Esophagus (tissue), 2 donors: ENCODE results near the gene ZBTB20. TPM values are rescaled to one million over a fixed set of nuclear protein-coding genes. Genes with fewer than 3 reads are reported as not detected.

Source experiments
- H3K27ac ChIP-seq, 2 donors: one replicate each; pipeline ENCODE4 v1.5.1; 2013; ENCODE audit warnings: low read depth in 2 of 2, mild to moderate bottlenecking in 2 of 2, inconsistent platforms in 1 of 2, low read length in 1 of 2, moderate library complexity in 1 of 2
- H3K27me3 ChIP-seq, 2 donors: one replicate each; pipeline ENCODE4 v1.6.1; 2013; ENCODE audit warnings: low read length in 2 of 2, control low read depth in 1 of 2, mild to moderate bottlenecking in 1 of 2; ENCODE audit not compliant: insufficient read depth in 2 of 2, control insufficient read depth in 1 of 2
- H3K36me3 ChIP-seq, 2 donors: one replicate each; pipeline ENCODE4 v1.6.1; 2013; ENCODE audit warnings: low read length in 1 of 2; ENCODE audit not compliant: control insufficient read depth in 2 of 2, insufficient read depth in 2 of 2
- H3K4me1 ChIP-seq, 2 donors: one replicate each; pipeline ENCODE4 v1.6.1; 2013; ENCODE audit warnings: low read length in 1 of 2; ENCODE audit not compliant: control insufficient read depth in 2 of 2, insufficient read depth in 2 of 2
- H3K4me3 ChIP-seq, 2 donors: one replicate each; pipeline ENCODE4 v1.5.1; 2013; ENCODE audit warnings: low read length in 2 of 2, mild to moderate bottlenecking in 2 of 2, low read depth in 1 of 2, moderate library complexity in 1 of 2
- H3K9me3 ChIP-seq, 2 donors: one replicate each; pipeline ENCODE4 v1.6.1; 2013; ENCODE audit warnings: mild to moderate bottlenecking in 2 of 2, low read depth in 1 of 2, low read length in 1 of 2, moderate library complexity in 1 of 2; ENCODE audit not compliant: control insufficient read depth in 2 of 2, insufficient read depth in 1 of 2
- WGBS, 2 donors: extraction: QIAGEN DNeasy Blood & Tissue Kit; methylation state at CpG; one replicate each; pipeline ENCODE4 v1.1.7; 2013; 5-methylcytosine and 5-hydroxymethylcytosine counted together
- polyA plus RNA-seq, 2 donors: library from polyadenylated mRNA; stranded (reverse); fragments of 200-250 nt; gene quantifications; one replicate each; pipeline ENCODE4 v1.2.3, GENCODE V29; 2013
- donor health status: healthy with polysubstance abuse.
- donor health status: Bipolar disorder and iron deficiency.

Gene ZBTB20
- polyA plus RNA-seq, 2 donors = 0.16 to 1.3 TPM

DNA sequence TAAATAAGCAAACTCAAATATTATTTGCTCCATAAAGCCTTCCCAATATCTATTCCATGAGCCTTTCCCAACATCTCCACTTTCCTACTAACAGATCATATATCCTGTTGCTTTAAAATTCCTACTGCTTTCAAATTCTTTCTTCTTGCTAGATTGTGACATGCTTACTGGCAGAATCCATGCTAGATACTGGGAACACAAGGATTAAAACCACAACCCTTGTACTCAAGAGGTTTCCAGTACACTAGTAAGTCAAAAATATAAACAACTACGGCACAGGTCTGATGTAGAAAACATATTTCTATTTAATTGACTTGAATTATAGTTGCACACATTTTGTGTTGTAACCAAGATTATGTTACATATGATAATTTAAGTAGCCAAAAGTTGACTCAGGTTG is 275.0 kb downstream of the ZBTB20 start:
- H3K27me3 ChIP-seq = no peaks in the 10 kb centered on the region
- H3K27ac ChIP-seq = no peak overlapping the region
- H3K36me3 ChIP-seq = no peaks in the 10 kb centered on the region
- no peak overlapping the region for H3K4me3 ChIP-seq
- 71 to 84% methylated on average over 1 of the region's 1 CpG for WGBS, 2 donors
- H3K9me3 ChIP-seq = no peaks in the 10 kb centered on the region
- peaks cover 0 to 2% of the 10 kb centered on the region in 2 donors for H3K4me1 ChIP-seq

DNA sequence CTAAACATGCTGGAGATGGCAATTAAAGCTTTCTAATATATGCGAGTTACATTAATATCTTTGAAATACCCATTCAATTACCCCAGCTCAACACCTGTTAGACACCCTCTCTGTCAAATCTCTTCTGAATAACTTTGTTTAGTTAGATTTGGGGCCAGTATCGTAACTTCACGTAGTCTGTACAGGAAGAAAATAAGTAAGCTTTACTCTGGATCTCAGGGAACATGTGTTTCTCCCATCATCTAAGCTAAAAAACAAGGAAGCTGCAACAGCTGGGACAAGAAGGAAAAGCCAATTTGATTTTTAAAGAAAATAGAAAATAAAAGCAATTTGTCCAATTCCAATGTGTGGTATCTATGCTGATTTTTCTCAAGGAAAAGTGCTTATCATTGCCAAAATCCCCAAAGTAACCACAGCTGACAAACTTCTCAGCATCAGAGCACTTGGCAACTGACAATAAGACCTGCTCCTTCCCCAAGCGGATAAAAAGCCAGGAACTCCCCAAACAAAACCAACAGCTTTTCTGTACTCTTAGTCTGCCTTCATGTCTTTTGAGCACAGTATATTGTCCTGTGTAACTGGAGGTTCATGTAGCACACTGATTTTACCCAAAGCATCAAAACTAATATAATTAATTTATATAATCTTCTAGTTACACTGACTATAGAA is 279.1 kb downstream of the ZBTB20 start:
- Histone ChIP-seq H3K27ac (no peak overlapping the region), H3K4me3 (no peak overlapping the region), H3K27me3 (no peaks in the 10 kb centered on the region), H3K4me1 (peaks cover 0 to 2% of the 10 kb centered on the region in 2 donors), H3K36me3 (no peaks in the 10 kb centered on the region), H3K9me3 (no peaks in the 10 kb centered on the region)
- WGBS, 2 donors = 87 to 89% methylated on average over 4 of the region's 4 CpGs

DNA sequence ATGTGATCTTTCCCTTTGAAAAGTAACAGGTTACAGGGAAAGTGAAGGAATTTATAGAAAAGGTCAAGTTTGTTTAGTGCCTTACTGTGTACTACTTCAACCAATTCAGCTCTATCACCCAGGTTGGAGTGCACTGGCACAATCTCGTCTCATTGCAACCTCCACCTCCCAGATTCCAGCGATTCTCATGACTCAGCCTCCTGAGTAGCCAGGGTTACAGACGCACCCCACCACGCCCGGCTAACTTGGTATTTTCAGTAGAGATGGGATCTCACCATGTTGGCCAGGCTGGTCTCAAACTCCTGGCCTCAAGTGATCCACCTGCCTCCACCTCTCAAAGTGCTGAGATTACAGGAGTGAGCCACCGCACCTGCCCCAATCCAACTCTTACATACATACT is 279.7 kb downstream of the ZBTB20 start:
- no peak overlapping the region for H3K27ac ChIP-seq
- 79 to 95% methylated on average over 6 of the region's 6 CpGs for WGBS, 2 donors
- no peaks in the 10 kb centered on the region for H3K36me3 ChIP-seq
- no peaks in the 10 kb centered on the region for H3K9me3 ChIP-seq
- no peaks in the 10 kb centered on the region for H3K27me3 ChIP-seq
- no peak overlapping the region for H3K4me3 ChIP-seq
- H3K4me1 ChIP-seq = peaks cover 0 to 2% of the 10 kb centered on the region in 2 donors

DNA sequence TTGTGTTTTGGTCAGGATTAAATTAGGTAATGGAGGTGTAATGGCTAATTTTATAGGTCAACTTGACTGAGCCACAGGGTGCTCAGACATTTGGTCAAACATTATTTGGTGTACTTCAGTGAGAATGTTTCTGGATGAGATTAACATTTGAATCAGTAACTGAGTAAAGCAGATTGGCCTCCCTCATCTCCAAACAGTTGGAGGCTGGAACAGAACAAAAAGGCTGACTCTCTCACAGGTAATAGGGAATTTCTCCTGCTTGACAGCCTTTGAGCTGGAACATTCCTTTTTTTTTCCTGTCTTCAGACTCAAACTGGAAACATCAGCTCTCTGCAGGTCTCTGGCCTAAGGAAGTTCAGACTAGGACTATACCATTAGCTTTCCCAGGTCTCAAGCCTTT is 280.7 kb downstream of the ZBTB20 start:
- Histone ChIP-seq H3K36me3 (no peaks in the 10 kb centered on the region), H3K4me1 (peaks cover 0 to 2% of the 10 kb centered on the region in 2 donors), H3K27me3 (no peaks in the 10 kb centered on the region), H3K27ac (no peak overlapping the region), H3K4me3 (no peak overlapping the region), H3K9me3 (no peaks in the 10 kb centered on the region)

DNA sequence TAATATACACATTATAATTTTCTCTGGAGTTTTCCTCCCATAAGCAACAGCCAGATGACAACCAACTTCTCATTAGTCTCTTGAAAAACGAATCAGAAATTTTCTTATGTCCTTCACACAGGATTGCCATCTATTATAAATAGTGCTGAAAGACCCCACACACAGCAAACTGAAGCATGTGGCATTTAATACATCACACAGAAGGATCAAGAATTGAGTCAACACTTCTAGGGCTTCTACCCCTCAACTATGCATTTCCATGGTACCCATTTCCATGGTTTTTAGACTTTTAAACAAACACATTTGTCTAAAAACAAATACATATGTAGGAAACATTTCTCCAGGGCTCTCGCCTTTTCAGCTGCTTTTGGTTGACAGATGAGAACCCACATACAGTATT is 282.1 kb downstream of the ZBTB20 start:
- 83 to 89% methylated on average over 2 of the region's 2 CpGs for WGBS, 2 donors
- Histone ChIP-seq H3K36me3 (no peaks in the 10 kb centered on the region), H3K27ac (no peak overlapping the region)

DNA sequence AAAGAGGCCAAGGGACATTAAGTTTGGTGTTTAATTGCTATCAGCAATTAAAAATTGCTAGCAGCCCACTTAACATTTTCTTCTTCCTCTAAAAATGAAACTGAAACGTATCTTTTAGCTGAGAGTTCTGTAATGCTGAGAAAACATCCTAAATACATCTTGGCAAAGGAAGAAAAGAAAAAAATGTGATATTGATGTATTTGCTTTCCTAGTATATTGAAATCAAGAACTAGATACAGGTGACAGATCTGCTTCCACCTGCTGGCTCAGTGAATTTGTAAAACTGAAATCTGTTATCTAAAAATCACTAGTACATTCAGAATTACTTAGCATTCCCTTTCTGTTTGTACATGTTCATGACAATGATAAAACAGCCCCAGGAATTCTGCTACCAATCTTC is 283.2 kb downstream of the ZBTB20 start:
- Histone ChIP-seq H3K36me3 (no peaks in the 10 kb centered on the region), H3K4me3 (no peak overlapping the region), H3K4me1 (peaks cover 0 to 2% of the 10 kb centered on the region in 2 donors), H3K27ac (no peak overlapping the region), H3K27me3 (no peaks in the 10 kb centered on the region), H3K9me3 (no peaks in the 10 kb centered on the region)
- WGBS, 2 donors = 10% methylated on average over 1 of the region's 1 CpG

More for the DNA sequence above, 282.1 kb downstream of the ZBTB20 start:
- Histone ChIP-seq H3K9me3 (no peaks in the 10 kb centered on the region), H3K27me3 (no peaks in the 10 kb centered on the region), H3K4me1 (peaks cover 0 to 2% of the 10 kb centered on the region in 2 donors), H3K4me3 (no peak overlapping the region)

DNA sequence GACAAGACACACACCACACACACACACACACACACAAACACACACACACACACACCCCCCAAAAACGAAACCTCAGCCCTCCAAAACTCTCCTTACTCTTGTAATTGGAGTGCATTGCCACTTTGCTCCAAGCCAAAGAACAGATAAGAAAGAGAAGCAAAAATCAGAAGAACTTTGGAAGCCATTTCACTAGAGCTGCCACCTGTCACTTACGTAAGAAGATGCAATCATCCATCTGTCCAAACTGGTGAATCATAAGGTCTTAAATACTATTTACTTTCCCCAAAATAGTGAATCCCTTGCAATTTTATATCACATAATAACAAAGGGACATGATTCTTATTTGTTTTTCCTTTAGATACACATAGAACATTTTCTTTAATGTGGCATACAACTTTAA is 285.4 kb downstream of the ZBTB20 start:
- no peaks in the 10 kb centered on the region for H3K4me1 ChIP-seq
- no peaks in the 10 kb centered on the region for H3K27me3 ChIP-seq
- 73 to 82% methylated on average over 2 of the region's 2 CpGs for WGBS, 2 donors
- no peak overlapping the region for H3K27ac ChIP-seq
- no peak overlapping the region for H3K4me3 ChIP-seq
- H3K9me3 ChIP-seq = no peaks in the 10 kb centered on the region
- no peaks in the 10 kb centered on the region for H3K36me3 ChIP-seq

DNA sequence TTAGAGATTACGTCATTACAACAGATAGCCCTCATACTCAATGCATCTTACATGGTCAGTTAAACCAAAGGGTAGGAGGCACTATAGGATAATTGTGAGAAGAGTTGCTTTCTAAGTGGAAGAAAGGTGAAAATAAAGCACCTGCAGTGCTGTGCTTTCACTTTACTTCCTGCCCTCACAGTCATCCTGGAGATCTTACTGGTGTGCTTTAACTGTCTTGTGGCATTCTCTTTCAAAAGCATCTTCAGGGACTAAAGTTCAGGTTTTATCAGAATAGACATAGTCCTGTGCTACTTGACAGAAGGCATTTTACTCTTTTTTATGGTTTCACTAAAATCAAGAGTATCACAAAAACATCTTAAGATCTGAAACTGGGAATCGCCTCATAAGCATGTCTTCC is 286.6 kb downstream of the ZBTB20 start:
- H3K4me1 ChIP-seq = no peaks in the 10 kb centered on the region
- 96 to 97% methylated on average over 2 of the region's 2 CpGs for WGBS, 2 donors
- H3K27ac ChIP-seq = no peak overlapping the region
- no peaks in the 10 kb centered on the region for H3K27me3 ChIP-seq
- H3K36me3 ChIP-seq = no peaks in the 10 kb centered on the region
- H3K4me3 ChIP-seq = no peak overlapping the region
- no peaks in the 10 kb centered on the region for H3K9me3 ChIP-seq

DNA sequence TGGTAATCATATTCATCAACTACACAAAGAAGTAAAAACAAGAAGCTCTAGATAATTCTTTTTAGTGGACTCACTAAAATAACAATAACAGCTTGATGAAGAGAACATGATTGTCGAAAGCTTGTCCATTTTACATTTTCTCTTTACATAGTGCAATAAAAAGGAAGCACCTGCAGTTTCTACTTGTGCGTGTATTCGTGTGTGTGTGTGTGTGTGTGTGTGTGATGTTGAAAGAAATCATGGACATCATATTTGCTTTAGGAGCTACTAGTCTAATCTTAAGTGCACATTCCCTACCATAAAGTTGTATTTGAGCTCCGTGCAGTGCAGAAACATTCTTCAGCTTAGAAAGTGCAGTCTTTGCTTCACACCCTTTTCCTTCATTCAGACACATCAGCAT is 288.8 kb downstream of the ZBTB20 start:
- Histone ChIP-seq H3K36me3 (no peaks in the 10 kb centered on the region), H3K4me3 (no peak overlapping the region), H3K27ac (no peak overlapping the region), H3K9me3 (no peaks in the 10 kb centered on the region), H3K27me3 (no peaks in the 10 kb centered on the region), H3K4me1 (no peaks in the 10 kb centered on the region)
- 76 to 86% methylated on average over 4 of the region's 4 CpGs for WGBS, 2 donors

DNA sequence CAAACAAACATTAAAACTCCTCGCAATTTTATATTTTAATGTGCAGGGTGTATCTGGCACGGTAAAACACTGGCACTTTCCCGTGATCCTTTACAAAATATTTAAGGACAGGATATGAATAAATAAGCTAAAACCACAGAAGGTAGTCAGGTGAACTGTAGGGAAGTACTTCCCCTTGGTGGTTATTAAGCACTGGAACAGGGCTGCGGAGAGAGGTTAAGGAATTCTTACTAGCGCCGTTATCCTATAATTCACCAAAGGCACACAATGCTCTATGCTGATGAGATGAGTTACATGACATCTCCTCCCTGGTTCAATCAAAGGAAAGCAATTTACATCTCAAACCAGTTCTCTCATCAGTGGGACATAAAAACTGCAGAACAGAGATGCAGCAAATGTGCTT is 289.8 kb downstream of the ZBTB20 start:
- Histone ChIP-seq H3K36me3 (no peaks in the 10 kb centered on the region), H3K9me3 (no peaks in the 10 kb centered on the region), H3K27ac (no peak overlapping the region), H3K4me3 (no peak overlapping the region), H3K4me1 (no peaks in the 10 kb centered on the region), H3K27me3 (no peaks in the 10 kb centered on the region)
- WGBS, 2 donors = 60 to 65% methylated on average over 6 of the region's 6 CpGs
